ENCODE data around the gene ABCA3.

- TF ChIP-seq CTCF (IDR thresholded peaks at IDR 0.05; ENCODE audit: low read length), result no peak
- no peak for TF ChIP-seq EZH2 (IDR thresholded peaks at IDR 0.05; ENCODE audit: borderline replicate concordance, low read length)
These were observed 8.6 kb downstream of the ABCA3 start for GRCh38 chr16:2331931-2332267.

Data from OCI-LY1 (cell line).